NCI-H2107 (cell line): ENCODE results near the gene CPNE8.

ENCODE experiments used
- DNase-seq: peaks from one replicate; lab custom pipeline; 2025; lab: John Stamatoyannopoulos, UW

CPNE8 gene

GRCh38 chr12:38895446-38895845 lies 9.9 kb downstream of the CPNE8 start:
- no peak for DNase-seq

DNA sequence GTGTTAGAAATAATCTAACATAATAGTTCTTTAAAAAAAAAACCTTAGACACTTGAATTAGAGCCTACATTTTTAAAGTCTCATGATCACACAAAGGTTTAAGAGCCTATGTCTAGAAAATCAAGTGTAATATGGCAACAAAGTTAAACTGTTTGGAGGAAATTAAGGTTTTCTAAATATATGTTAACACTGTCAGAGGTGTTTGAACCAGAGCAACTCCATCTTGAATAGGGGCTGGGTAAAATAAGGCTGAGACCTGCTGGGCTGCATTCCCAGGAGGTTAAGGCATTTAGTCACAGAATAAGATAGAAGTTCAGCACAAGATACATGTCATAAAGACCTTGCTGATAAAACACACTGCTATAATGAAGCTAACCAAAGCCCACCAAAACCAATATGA lies 12.4 kb downstream of the CPNE8 start:
- DNase-seq = no peak

GRCh38 chr12:38892087-38892786 lies 13.2 kb downstream of the CPNE8 start:
- no peak for DNase-seq

- no peak for DNase-seq
These were observed 15.1 kb downstream of the CPNE8 start for GRCh38 chr12:38890102-38890855.

- DNase-seq = no peak
These were observed 16.0 kb downstream of the CPNE8 start for GRCh38 chr12:38889297-38889815.

- DNase-seq = no peak
These were observed 17.6 kb downstream of the CPNE8 start for GRCh38 chr12:38887770-38888169.

GRCh38 chr12:38886931-38887330 lies 18.5 kb downstream of the CPNE8 start:
- no peak for DNase-seq

DNA sequence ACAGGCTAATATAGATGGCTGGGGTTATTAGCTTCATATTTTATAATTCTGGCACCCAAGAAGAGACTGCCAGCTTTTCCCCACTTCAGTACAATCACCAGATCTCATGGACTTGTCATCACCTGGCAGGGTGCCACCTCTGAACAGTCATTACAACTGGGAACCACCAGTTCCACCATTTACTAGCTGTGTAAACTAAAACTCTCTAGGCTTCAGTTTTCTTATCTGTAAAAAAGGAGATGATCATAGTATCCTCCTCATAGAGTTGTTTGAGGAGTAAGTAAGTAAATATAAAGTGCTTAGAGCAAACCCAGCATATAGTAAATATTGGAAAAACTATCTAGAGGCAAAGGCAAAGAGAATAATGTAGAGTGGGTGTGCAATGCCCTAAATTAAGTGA lies 19.3 kb downstream of the CPNE8 start:
- no peak for DNase-seq

- no peak for DNase-seq
These were observed 20.7 kb downstream of the CPNE8 start for GRCh38 chr12:38884666-38885065.

DNA sequence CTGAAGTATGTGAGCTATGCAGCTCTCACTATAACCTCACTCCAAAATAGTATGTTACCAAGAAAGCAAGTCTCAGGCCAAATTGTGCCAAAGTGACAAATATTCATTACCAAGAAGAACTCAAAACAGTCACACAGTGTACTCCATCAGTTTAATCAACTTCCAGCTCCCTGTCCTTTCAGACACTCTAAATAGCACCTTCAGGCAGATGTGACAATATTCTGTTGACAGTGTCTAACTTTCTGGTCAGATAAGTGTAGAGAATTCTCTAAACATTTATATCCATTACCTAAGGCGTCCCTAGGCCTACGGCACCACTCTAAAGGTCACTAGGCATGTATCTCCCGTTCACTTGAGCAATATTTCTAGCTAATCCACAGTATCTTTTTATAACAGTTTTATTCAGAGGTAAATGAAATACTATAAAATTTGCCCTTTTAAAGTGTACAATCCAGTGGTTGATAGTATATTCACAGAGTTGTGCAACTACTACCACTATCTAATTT lies 21.7 kb downstream of the CPNE8 start:
- no peak for DNase-seq

- DNase-seq = no peak
These were observed 25.1 kb downstream of the CPNE8 start for GRCh38 chr12:38880288-38880687.

DNA sequence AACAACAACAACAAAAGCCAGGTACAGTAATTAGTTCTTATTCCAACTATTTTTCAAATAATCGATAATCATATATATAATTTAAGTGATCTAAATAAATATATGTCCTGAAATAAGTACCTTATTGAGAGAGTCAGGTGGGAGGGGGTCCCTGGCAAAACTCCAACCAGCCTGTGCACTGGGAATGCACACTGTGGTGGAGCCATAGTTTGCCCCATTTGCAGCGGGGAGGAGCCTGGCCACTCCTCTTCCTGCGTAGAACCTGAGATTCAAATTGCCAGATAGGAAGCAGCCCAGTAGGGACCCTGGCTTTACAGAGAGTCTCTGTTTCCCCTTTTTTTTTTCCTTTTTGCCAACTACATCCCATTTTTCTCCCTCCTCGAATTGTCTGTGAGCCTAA lies 26.4 kb downstream of the CPNE8 start:
- DNase-seq = no peak

- no peak for DNase-seq
These were observed 27.1 kb downstream of the CPNE8 start for GRCh38 chr12:38878333-38878705.

DNA sequence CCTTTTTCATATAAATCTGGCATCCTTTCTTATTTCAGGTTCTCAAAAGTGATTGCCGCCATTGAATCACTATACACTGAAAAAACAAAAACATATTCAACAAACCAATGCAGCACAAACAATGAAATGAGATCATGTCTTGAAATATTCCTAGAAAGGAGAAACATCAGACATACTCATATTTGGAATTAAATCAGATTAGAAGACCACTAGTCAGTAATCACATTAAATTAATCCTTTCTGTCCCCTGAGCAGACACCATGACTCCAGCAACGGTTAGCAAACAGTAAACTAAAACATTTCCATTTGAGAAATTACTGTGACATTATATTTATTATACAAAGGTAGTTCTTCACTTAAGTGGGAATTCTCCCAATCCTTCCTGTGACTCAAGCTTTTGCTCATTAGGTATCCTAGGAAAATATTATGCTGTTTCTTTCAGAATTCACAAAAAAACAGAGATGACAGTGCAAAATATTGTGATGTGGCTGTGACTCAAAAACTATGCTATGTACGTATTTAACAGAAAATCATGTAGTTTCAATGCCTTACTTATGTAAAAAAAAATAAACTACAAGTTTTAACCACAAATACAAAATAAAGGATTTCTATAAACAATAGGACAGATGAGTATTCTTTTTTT lies 29.7 kb downstream of the CPNE8 start:
- no peak for DNase-seq

DNA sequence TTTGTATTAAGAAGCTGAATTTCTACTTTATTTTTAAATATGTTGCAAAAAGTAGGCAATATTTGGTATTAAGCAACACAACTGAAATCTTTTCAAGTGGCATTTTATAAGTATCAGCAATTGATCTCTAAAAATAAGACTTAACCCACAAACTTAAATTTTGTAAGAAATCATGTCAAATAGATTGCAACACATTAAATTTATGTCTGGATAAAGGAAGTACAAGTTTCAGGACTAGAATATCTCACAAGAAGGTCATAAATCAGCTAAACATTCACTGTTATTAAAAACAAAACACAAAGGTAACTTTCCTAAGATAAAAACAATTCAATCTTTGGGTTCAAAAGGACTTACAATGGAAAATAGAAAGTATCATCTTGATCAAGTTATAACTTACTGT lies 32.8 kb downstream of the CPNE8 start:
- no peak for DNase-seq

GRCh38 chr12:38872156-38872555 lies 33.2 kb downstream of the CPNE8 start:
- DNase-seq = no peak

- DNase-seq = no peak
These were observed 36.4 kb downstream of the CPNE8 start for GRCh38 chr12:38869036-38869435.

GRCh38 chr12:38850461-38850860 lies 54.9 kb downstream of the CPNE8 start:
- no peak for DNase-seq

GRCh38 chr12:38847247-38847646 lies 58.1 kb downstream of the CPNE8 start:
- DNase-seq = no peak

GRCh38 chr12:38844267-38844666 lies 61.1 kb downstream of the CPNE8 start:
- DNase-seq = no peak

DNA sequence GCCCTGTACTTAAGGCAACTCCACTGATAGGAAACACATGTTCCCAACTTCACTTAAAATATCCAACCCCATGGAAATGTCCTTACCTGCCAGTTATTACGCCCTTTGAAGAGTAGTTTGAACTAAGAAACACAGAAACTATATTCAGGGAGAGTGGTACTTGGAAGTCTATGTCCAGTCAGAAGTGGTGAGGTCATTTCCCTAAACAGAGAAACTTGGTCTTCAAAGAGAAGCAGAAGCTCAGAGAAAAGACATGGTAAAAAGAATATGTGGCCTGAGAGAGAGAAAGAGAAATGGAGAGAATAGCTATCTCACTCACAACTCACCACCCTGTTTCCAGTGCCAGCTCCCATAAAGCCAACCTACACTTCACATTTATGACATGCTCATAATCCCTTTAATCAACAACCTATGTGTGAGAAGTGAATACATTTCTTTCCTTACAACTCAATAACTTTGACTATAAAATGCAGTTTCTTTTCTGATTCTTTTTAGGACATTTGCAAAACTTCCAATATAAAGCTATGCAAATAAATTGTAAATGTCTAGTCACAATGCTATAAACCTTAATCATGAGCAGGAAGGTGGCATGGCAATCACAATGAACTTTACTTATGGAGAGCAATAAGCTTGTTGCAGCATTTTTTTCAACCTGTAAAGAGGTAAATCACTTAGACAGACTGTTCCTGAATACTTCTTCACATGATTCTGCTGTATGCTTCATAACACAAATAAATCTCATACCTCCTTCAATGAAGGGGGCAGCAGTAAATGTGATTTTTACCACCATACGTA lies 67.1 kb downstream of the CPNE8 start:
- no peak for DNase-seq

DNA sequence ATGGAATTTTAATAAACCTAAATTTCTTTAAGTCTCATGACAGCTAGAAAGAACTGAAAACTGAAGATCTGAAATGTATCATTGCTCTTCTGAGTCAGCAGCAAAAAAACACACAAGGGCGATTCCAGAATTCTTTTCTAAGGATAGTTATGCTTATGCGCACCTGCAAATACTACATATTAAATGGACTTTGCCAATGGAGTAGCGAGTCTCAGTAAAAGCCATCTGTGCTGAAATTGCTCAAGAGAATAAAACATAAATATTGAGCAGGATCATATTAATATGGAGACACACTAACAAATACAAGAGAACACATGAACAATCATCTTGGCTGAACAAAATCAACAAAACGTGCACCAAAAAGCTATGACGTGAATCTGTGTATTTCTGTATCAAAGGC lies 73.7 kb downstream of the CPNE8 start:
- DNase-seq = no peak
